SH-SY5Y (cell line): ENCODE data around the gene TSPOAP1.

Experiments used
- GATA2 ChIP-seq: IDR thresholded peaks from 2 replicates; pipeline ENCODE4 v1.6.1; 2011; ENCODE audit warnings: mild to moderate bottlenecking, low read depth, low read length
- GATA3 ChIP-seq: IDR thresholded peaks from 2 replicates; pipeline ENCODE4 v1.6.1; 2011; ENCODE audit warnings: low read depth, mild to moderate bottlenecking, low read length, moderate library complexity

- TF ChIP-seq GATA2 (no peak), GATA3 (no peak)
Measured at GRCh38 chr17:58325976-58326468, 2.6 kb downstream of the TSPOAP1 start.
